HG03135 (cell line): ENCODE measurements around the gene SLC29A3.
"Not testable (repeated sequence)": the region's sequence is repeated elsewhere in the genome, so short reads cannot be mapped to it uniquely, and the experiment has no call there.

Experiments
- ATAC-seq: cut with Tn5 transposase; IDR thresholded peaks from one replicate; pipeline ENCODE4 v1.9.1; 2021; ENCODE audit warnings: mild to moderate bottlenecking, moderate library complexity; ENCODE audit not compliant: unreplicated experiment

The SLC29A3 gene

DNA sequence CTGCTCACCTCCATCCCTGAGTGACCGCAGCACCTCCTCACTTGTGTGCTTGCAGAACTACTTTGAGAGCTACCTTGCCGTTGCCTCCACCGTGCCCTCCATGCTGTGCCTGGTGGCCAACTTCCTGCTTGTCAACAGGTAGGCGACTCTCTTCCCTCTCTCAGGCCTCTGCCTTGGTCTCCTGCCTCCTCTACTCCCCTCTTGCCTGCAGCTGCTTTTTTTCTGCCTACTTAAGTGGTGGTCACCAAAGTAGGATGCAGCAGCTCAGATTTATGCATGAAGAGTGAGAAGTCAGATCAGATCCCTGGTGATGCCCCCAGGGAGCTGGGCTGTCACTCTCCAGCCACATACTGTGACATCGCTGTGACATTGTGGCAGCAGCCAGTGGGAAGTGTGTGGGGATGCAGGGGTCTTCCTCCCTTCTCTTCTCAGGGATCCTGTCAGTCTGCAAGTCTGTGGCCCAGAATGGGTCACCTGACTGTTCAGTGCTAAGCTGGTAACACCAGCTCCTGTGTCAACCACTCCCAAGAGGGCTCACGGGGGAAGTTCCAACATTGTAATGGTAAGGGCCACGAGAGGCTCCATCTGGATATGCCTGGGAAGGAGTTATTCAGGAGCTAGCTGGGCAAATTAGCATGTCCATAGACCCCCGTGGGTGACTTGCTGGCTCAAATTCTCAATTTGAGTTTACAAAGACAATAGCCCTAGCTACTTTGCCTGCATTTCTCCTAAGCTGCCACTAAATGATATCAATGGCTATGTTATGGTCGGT, 25.3 kb downstream of the SLC29A3 start:
- ATAC-seq = no peak

DNA sequence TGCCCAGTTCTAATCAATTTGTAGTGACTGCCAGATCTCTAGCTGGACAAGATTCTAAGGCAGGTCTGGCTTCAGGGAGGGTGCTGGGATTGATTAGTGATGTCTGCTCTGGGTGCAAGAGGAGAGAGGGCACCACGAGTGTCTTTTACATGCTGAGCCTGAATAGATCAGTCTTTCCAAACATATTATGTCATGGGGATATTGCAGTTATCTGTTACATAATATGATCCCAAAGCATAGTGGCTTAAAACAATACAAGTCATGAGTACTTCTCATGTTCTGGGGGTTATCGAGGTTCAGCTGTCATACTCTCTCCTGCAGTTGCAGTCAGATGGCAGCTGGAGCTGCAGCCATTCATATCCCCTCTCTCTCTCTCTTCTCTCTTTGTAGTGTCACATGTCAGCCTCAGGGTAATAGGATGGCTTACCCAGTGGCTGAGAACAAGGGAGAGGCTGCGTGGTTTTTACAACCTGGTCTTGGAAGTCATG, 26.0 kb downstream of the SLC29A3 start:
- no peak for ATAC-seq

DNA sequence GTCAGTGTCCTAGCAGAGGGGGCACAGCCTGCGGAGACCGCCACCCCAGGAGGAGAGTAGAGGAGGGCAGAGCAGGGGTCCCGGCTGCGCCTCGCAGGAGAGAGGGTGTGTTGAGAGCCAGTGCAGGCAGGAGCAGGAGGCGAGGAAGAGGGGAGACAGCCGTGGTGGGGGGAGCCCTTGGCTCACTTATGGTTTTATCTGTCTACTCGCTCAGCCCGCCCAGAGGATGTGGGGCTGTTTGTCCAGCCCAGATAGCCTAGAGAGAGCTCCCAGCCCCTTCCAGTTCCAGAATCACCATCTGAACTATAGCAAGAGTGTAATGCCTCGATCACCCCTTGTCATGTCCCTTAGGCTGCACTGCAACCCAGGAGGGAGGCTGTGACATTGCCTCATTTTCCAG, 26.6 kb downstream of the SLC29A3 start:
- ATAC-seq = no peak

DNA sequence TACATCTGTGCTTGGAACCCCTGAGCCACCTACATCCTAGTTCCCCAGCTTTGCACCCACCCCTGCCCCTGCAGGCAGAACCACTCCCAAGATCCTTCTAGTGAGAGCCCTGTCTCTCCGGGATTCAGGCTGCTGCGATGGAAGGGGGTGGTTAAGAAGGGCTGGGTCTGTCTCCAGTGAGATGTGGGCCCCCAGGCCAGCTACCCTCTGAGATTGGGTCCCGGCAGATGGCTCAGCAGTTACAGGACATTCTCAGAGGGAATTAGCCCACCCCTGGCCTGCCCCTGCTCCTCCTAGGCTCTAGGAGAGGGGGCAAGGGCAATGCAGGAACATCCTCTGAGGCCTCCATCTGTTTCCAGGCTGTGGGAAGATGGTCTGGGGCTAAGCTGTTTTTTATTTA, 27.7 kb downstream of the SLC29A3 start:
- ATAC-seq = no peak

DNA sequence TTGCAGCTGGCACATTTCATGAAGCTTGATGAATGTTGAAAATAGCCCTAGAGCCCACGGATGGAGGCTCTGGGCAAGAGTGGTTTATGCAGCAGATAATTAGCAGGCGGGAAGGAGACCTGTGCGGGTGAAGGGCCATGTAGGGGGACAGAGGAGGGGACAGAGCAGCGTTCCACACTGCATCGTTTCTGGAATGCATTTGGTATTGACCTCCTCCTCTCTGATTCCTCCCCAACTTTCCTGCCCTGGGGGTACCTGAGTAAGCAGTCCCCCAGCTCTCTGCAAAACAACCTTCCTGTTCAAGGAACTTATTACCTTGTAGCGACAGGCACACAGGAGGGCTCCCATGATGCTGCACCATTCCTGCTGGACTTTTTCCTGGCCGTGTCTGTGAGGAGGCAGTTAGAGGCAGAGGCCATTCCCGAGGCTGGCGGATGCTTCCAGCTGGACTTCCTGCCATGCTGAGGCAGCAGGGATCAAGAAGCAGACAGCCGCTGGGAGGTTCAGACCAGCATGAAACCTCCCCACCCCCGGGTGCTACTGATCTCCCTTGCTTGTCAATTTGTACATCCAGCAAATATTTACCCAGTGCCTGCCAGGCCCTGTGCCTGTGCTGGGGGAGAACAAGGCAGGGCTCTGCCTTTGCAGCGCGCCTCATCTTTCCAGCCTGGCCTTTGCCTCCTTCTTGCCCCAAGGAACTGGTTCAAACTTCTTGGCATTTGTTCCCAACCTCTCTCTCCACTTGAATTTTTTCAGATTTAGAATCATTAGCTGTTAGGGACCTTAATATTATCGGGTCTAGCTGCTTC, 28.7 kb downstream of the SLC29A3 start:
- ATAC-seq = no peak

DNA sequence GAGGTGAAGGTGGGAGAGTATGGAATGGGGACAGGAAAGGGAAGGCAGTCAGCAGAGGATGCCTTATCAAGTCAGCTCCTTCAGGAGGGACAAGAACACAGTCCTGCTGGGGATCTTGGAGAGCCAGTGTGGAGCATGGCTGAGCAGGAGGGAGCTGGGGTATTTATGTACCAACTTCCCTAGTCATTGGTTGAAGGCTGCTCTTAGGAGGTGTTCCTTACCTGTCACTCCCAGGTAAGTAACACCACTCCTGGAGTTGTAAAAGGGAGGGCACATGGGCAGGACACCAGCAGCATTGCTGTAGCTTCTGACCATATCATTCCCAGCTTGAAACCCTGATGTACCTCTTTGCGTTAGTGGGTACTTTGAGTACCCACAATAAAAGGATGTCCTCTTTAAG, 29.8 kb downstream of the SLC29A3 start:
- ATAC-seq = no peak

DNA sequence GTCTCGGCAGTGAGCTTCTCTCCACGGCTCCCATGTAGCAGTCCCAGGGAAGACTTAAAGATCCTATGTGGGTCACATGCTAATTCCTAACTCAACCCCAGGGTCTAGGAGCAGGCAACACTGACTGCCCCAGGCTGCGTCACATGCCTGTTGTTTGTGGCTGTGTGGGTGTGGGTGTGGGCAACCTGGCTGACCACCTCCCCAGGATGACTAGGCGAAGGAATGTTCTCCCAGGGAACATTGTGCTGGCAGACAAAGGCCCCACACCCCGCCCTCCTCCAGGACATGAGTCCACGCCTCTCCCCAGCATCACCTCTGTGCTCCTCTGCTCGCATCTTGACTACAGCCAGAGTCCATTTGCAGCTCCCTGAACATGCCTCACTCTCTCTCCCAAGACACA, 30.3 kb downstream of the SLC29A3 start:
- ATAC-seq = no peak

DNA sequence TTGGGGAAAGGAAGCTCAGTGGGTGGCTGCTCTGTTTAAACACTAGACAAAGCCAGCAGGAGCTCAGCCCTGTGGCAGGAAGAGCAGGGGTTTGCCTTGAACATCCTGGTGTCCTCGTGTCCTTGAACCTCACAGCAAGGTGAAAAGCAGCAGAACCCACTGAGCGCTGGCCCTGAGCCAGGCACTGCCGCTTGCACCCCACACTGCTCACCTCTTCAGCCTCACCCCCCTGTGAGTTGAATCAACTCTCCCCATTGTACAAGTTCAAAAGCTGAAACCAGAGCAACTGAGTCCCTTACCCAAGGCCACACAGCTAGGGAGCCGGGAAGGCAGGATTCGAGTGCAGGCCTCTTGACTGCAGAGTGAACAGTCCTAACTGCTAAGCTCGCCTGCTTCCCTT, 32.0 kb downstream of the SLC29A3 start:
- no peak for ATAC-seq

DNA sequence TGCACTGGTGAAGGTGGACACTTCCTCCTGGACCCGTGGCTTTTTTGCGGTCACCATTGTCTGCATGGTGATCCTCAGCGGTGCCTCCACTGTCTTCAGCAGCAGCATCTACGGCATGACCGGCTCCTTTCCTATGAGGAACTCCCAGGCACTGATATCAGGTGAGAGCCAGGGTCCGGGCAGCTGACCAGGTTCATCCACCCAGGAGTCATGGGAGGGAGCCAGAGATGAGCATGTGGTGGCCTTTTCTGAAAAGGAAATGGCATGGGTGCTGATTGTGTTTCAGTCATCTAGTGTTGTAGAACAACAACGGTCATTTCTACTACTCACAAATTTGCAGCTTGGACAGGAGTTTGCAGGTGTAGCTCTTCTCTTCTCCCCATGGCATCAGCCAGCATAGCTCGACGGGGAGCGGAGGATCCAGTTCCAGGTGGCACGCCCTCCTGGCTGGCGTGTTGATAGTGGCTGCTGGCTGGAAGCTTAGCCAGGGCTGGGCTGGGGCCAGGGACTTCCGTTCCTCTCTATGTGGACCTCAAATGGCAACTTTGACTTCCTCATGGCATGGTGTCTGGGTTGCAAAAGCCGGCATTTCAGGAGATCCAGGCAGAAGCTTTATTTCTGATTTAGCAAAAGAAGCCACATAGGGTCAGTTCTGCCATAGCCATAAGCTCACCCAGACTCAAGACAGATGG, 32.7 kb downstream of the SLC29A3 start:
- no peak for ATAC-seq

DNA sequence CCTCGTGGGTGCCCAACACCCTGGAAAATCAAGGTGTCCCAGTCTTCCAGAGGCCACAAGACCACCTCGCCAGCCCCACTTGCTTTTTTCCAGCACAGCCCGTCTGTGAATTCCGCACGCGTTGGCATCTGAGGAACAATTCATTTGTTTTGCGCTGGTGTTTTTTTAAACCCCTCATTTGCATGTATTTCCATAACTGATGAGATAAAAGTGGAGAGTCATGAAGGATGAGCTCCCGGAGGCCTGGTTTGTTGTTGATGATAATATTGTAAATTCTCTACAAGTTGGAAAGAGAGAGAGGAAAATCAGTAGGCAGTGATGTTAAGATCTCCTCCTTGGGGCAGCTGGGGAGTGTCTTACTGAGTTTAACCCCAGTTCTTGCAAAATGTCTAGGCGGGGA, 34.6 kb downstream of the SLC29A3 start:
- no peak for ATAC-seq

DNA sequence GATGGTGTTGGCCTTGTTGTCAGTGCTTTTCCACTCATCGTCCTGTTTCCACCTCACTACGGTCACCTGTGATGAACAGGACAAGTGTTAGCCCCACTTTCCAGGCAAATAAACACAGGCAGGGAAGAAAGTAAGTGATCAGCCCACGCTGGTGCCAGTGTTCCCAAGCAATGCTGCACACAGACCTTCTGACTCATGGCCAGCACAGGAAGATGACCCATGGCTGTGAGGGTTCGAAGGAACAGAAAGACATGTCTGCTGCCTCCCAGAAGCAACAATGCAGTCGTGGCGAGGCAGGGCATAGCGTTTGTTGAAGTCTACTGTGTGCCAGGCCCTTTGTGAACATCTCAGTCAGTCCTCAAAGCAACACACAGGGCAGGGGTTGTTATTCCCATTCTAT, 35.7 kb downstream of the SLC29A3 start:
- ATAC-seq = no peak

DNA sequence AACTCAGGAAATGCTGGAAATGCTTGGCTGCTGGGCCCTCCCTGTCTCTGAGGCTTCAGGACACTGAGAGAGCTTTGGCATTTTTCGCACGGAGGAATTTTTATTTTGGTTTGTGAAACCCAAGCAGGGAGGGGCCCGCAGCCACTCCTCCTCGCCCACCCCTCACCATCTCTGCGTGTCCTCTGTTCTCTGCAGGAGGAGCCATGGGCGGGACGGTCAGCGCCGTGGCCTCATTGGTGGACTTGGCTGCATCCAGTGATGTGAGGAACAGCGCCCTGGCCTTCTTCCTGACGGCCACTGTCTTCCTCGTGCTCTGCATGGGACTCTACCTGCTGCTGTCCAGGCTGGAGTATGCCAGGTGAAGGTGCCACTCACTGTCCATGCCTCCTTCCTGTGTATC, 36.8 kb downstream of the SLC29A3 start:
- ATAC-seq = no peak

DNA sequence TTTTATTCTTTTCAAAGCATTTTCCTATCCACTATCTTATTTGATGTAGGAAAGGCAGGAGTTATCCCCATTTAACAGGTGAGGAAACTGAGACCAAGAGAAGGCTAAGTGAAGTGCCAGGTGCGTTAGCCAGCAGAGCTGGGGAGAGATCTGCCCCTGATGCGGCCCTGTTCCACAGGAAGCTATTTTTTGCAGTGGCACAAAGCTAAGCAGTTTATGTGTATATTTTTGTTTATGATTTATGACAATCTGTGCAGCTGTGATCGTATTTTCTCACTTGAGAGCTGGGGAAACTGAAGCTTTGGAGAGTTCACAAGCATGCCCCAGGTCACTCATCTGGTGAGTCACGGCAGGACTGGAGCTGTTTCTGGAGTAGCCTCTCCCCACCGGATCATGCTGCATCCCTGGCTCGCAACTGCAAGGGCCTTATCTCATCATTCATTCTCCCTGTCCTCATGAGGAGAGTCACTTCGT, 38.8 kb downstream of the SLC29A3 start:
- no peak for ATAC-seq

DNA sequence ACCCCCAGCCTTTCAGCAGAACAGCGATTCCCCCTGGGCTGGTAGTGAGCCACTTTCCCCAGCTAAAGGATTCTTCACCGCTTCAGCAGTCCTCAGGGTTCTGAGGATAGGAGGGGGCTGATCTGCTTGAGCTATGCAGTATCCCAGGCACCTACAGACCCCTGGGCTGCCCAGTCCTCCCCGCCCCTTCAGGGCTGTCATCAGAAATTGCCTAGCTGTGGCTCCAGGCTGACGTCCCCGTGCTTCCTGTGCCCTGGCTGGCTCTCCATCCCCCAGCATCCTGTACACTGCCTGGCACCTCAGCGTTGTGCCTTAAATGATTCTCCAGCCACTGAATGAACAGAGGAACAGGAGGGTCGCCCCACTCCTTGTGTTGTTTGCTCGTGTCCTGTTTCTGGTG, 39.2 kb downstream of the SLC29A3 start:
- no peak for ATAC-seq

DNA sequence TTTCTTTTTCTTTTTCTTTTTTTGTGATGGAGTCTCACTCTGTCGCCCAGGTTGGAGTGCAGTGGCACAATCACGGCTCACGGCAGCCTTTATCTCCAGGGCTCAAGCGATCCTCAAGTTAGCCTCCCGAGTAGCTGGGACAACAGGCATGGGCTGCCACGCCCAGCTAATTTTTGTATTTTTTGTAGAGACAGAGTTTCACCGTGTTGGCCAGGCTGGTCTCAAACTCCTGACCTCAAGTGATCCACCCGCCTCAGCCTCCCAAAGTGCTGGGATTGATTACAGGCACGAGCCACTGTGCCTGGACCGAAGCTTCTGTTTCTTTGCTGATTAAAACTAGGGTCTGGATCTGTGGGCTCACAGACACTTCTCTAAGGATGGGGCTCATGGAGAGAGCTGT, 39.8 kb downstream of the SLC29A3 start:
- ATAC-seq = not testable (repeated sequence)

DNA sequence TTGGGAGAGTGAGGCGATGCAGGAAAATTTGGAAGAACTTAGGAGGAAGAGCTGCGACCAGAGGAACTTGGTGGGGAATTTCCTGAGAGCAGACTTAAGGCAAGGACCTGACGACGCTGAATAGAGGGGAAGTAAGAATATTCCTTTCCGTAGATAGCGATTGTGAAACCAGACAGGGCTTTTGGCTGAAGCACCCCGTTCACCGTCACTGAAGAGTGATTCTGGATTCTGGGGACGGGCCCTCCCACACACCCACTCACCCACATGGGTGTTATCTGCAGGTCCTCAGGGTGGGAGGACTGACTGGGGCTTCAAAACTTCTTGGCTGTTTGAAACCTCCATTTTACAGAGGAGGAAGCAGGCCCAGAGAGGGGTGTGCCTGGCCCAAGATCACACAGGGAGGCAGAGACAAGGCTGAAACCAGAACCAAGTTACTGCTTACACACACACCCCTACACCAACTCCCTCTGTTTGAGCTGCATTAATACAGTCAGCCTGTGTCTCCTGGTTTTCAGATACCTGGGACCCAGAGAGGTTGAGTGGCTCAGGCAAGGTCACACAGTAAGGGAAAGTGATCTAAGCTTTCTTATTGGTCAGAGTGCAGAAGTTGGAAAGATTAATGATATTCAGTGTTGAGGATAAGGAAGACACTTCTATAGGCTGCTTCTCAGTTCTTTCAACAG, 40.4 kb downstream of the SLC29A3 start:
- ATAC-seq = no peak

DNA sequence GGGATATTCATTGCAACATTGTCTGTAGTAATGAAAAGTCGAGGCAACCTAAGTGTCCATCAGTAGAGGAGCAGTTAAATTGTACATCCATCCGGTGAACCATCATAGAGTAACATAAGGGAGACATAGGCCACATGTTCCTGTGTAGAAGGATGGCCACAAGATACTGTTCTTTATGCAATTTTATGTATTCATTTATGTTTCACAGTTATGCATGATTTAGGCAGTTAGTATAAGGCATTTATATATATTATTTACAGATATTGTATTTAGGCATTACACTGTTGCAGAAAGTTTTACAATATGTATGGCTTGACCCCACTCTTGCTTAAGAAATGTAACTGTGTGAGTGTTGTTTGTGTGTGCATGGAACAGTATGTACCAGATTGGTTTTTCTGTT, 41.7 kb downstream of the SLC29A3 start:
- no peak for ATAC-seq

DNA sequence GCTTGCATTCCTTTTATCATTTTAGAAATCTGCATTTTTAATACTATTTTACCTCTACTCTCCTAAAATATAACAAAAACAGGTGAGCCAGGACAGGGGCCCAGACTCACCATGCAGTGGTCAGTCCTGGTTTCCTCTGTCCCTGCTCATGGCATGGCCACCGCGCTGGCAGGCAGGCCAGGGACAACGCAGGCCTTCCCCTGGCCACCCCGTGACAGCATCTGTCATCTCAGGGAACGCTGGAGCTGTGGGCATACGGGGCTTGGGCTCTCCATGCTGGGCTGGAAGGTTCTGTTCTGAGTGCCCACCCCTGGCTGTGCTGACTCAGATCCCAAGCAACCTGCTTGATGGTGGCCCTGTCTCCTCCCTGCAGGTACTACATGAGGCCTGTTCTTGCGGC, 42.5 kb downstream of the SLC29A3 start:
- no peak for ATAC-seq

DNA sequence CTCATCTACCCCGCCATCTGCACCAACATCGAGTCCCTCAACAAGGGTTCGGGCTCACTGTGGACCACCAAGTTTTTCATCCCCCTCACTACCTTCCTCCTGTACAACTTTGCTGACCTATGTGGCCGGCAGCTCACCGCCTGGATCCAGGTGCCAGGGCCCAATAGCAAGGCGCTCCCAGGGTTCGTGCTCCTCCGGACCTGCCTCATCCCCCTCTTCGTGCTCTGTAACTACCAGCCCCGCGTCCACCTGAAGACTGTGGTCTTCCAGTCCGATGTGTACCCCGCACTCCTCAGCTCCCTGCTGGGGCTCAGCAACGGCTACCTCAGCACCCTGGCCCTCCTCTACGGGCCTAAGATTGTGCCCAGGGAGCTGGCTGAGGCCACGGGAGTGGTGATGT, 43.1 kb downstream of the SLC29A3 start:
- no peak for ATAC-seq

DNA sequence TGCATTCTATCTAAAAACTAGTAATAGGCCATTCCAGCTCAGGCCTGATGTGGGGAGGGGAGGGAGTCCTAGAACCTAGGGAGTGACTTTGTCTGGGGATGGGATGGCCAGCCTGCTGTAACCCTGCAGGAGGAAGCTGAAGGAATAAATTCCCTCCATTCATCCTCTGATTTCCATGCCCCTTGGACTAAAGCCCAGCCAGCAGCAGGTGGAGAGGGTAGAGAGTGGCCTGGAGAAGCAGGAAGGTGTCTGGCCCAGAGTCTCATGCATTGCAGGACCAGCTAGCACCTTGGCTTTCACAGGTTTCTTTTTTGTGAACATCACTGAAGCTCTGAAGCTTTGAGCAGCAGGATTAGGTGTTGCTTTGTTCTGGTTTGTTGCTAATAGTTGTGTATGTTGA, 44.9 kb downstream of the SLC29A3 start:
- ATAC-seq = no peak

DNA sequence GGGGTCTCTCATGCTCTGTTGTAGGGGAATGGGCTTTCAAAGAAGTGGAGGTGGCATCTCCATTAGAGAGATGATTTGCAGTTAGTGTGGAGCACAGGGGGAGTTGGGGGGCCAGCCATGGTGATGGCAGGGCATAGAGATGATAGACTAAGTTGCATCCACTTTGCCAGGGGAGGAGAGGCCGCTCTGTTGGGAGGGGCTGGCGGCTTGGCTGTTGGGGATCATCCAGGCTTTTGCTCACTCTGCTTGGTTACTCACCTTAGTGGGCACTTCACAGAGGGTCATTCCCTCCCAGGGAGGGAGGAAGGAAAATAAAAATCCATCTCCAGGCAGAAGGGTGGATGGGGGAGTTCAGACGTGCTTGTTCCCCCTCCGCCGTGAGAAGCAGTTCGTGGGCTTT, 46.3 kb downstream of the SLC29A3 start:
- no peak for ATAC-seq
